ENCODE data around the gene PARD6A.

- TF ChIP-seq POLR2A (IDR thresholded peaks at IDR 0.05) (no peak), CTCF (IDR thresholded peaks at IDR 0.05) (no peak)
Observed at GRCh38 chr16:67673712-67674580, 13.2 kb downstream of the PARD6A start.

All from body of pancreas (tissue), 4 donors.